K562 (cell line): Measurements from ENCODE around the gene SLC49A3.

Experiments used
- CAMTA2 ChIP-seq: fragments of 250-450 bp; sonication (Bioruptor Pico); conservative IDR thresholded peaks from 2 replicates; pipeline ENCODE4 v1.5.1; 2022
- CREB1 ChIP-seq, 2 experiments: sonication (generic) in 1 of 2; formaldehyde crosslinking in 1 of 2; IDR thresholded peaks; 2 replicates each; pipeline versions ENCODE4 v1.6.1 to v1.8.0; 2012 to 2022; ENCODE audit warnings: inconsistent platforms in 1 of 2, mild to moderate bottlenecking in 1 of 2, missing genetic modification reagents in 1 of 2, moderate library complexity in 1 of 2
- EZH2 ChIP-seq: IDR thresholded peaks from 2 replicates; pipeline ENCODE4 v1.6.1; 2012; ENCODE audit warnings: low read depth, mild to moderate bottlenecking, inconsistent platforms, low read length, borderline replicate concordance
- NCOA2 ChIP-seq, 2 experiments: fragments of 450-650 bp; IDR thresholded peaks; 2 replicates each; pipeline ENCODE4 v1.6.1; 2018; ENCODE audit warnings: mild to moderate bottlenecking in 2 of 2, moderate library complexity in 1 of 2; ENCODE audit not compliant: partially characterized antibody in 2 of 2
- POLR2A ChIP-seq: fragments of 450-650 bp; conservative IDR thresholded peaks from 2 replicates; pipeline ENCODE4 v1.6.1; 2016
- PTBP1 ChIP-seq: fragments of 200-400 bp; formaldehyde crosslinking; IDR thresholded peaks from 2 replicates; pipeline ENCODE4 v1.6.1; 2017; ENCODE audit warnings: low read depth, low read length
- SIN3A ChIP-seq, 2 experiments: fragments of 150-350 bp in 1 of 2; IDR thresholded peaks; 2 replicates each; pipeline ENCODE4 v1.6.1; 2011 to 2016; ENCODE audit warnings: borderline replicate concordance in 2 of 2, low read depth in 2 of 2, low read length in 2 of 2, mild to moderate bottlenecking in 2 of 2, moderate library complexity in 2 of 2; ENCODE audit not compliant: control insufficient read depth in 1 of 2
- TCF3 ChIP-seq: sonication (generic); formaldehyde crosslinking; IDR thresholded peaks from 2 replicates; pipeline ENCODE4 v1.4.0; 2020; ENCODE audit warnings: mild to moderate bottlenecking, missing genetic modification reagents
- ZNF239 ChIP-seq: fragments of 250-450 bp; sonication (Bioruptor Pico); IDR thresholded peaks from 2 replicates; pipeline ENCODE4 v1.4.0; 2020; ENCODE audit warnings: mild to moderate bottlenecking
- ZNF274 ChIP-seq: IDR thresholded peaks from 2 replicates; pipeline ENCODE4 v1.6.1; 2011; ENCODE audit warnings: low read depth, mild to moderate bottlenecking, low read length, moderate library complexity, borderline replicate concordance
- ZZZ3 ChIP-seq: fragments of 450-650 bp; IDR thresholded peaks from 2 replicates; pipeline ENCODE4 v1.6.1; 2016; ENCODE audit warnings: antibody characterized with exemption, mild to moderate bottlenecking, moderate library complexity
- TF ChIP-seq, protein P1 (sequence below): fragments of 450-650 bp; formaldehyde crosslinking; IDR thresholded peaks from 2 replicates; pipeline ENCODE4 v1.4.0; 2022; ENCODE audit warnings: missing genetic modification characterization
- TF ChIP-seq, protein P2 (sequence below), 3 experiments: IDR thresholded peaks in 2 of 3; conservative IDR thresholded peaks in 1 of 3; 2 replicates each; pipeline ENCODE4 v1.5.1; 2011 to 2012; ENCODE audit warnings: low read length in 3 of 3, mild to moderate bottlenecking in 3 of 3, control low read depth in 2 of 3, improper control_type of control experiment in 1 of 3, inconsistent platforms in 1 of 3, low read depth in 1 of 3, mixed read lengths in 1 of 3, moderate library complexity in 1 of 3; ENCODE audit not compliant: insufficient read depth in 2 of 3
- TF ChIP-seq, protein P3 (sequence below): sonication (generic); formaldehyde crosslinking; IDR thresholded peaks from 2 replicates; pipeline ENCODE4 v1.8.0; 2023; ENCODE audit warnings: mild to moderate bottlenecking, missing genetic modification reagents

DNA sequence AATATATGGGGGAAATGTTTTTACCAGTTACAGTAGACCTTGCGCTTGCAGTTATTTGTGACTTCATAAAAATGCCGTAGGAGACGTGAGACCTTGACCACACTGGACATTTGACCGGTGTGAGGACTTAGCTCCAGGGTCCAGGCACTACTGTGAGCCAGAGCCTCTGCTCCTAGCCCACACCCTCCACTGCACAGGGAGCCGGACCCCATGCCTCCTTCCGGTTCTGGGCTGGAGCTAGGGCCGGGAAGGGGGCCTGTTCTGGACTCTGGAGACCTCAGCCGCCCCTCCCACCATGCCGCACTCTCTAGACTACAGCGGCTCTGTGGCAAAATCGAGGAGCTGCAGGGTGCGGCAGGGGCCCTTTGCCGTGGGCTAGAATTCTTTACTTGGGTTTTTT lies 22.0 kb upstream of the SLC49A3 start:
- TF ChIP-seq TCF3 (CRISPR knock-in tag), result no peak
- TF ChIP-seq, protein P1, sequence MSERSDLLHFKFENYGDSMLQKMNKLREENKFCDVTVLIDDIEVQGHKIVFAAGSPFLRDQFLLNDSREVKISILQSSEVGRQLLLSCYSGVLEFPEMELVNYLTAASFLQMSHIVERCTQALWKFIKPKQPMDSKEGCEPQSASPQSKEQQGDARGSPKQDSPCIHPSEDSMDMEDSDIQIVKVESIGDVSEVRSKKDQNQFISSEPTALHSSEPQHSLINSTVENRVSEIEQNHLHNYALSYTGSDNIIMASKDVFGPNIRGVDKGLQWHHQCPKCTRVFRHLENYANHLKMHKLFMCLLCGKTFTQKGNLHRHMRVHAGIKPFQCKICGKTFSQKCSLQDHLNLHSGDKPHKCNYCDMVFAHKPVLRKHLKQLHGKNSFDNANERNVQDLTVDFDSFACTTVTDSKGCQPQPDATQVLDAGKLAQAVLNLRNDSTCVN (CRISPR knock-in tag), result no peak
- TF ChIP-seq ZZZ3, result no peak
- TF ChIP-seq, protein P2, sequence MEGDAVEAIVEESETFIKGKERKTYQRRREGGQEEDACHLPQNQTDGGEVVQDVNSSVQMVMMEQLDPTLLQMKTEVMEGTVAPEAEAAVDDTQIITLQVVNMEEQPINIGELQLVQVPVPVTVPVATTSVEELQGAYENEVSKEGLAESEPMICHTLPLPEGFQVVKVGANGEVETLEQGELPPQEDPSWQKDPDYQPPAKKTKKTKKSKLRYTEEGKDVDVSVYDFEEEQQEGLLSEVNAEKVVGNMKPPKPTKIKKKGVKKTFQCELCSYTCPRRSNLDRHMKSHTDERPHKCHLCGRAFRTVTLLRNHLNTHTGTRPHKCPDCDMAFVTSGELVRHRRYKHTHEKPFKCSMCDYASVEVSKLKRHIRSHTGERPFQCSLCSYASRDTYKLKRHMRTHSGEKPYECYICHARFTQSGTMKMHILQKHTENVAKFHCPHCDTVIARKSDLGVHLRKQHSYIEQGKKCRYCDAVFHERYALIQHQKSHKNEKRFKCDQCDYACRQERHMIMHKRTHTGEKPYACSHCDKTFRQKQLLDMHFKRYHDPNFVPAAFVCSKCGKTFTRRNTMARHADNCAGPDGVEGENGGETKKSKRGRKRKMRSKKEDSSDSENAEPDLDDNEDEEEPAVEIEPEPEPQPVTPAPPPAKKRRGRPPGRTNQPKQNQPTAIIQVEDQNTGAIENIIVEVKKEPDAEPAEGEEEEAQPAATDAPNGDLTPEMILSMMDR (IDR thresholded peaks at IDR 0.05 in 2 of 3, conservative IDR thresholded peaks at IDR 0.05 in 1 of 3; ENCODE audit: insufficient read depth in 2 of 3, low read depth in 1 of 3, low read length in 3 of 3), result no peak
- TF ChIP-seq NCOA2 (IDR thresholded peaks at IDR 0.05; ENCODE audit: partially characterized antibody in 2 of 2), result no peak
- no peak for TF ChIP-seq POLR2A
- TF ChIP-seq EZH2, result no peak
- TF ChIP-seq CAMTA2 (CRISPR knock-in tag), result no peak
- TF ChIP-seq, protein P3, sequence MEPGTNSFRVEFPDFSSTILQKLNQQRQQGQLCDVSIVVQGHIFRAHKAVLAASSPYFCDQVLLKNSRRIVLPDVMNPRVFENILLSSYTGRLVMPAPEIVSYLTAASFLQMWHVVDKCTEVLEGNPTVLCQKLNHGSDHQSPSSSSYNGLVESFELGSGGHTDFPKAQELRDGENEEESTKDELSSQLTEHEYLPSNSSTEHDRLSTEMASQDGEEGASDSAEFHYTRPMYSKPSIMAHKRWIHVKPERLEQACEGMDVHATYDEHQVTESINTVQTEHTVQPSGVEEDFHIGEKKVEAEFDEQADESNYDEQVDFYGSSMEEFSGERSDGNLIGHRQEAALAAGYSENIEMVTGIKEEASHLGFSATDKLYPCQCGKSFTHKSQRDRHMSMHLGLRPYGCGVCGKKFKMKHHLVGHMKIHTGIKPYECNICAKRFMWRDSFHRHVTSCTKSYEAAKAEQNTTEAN (CRISPR knock-in tag), result no peak
- TF ChIP-seq ZNF274, result no peak
- TF ChIP-seq SIN3A (IDR thresholded peaks at IDR 0.05; ENCODE audit: borderline replicate concordance in 2 of 2, control insufficient read depth in 1 of 2, low read depth in 2 of 2, low read length in 2 of 2), result no peak
- no peak for TF ChIP-seq ZNF239 (CRISPR knock-in tag)
- no peak for TF ChIP-seq CREB1 (IDR thresholded peaks at IDR 0.05)
- no peak for TF ChIP-seq CREB1 (CRISPR knock-in tag; IDR thresholded peaks at IDR 0.05)
- TF ChIP-seq PTBP1, result no peak
